OCI-LY7 (cell line): ENCODE measurements around the gene LLGL1. TPM values are rescaled to one million over a fixed set of nuclear protein-coding genes. Genes with fewer than 3 reads are reported as not detected.

Source experiments
- BruUV-seq: library from RNA; stranded (reverse); fragments of 400-500 nt; replicated peaks from 2 replicates; lab custom pipeline; 2021; lab: Mats Ljungman, UMichigan
- CTCF ChIA-PET: fragments of 300-600 bp; sonication (Branson Sonifier 250); formaldehyde crosslinking; loops from one replicate; lab custom pipeline; 2022; ENCODE audit warnings: antibody characterized with exemption; ENCODE audit not compliant: unreplicated experiment; lab: Charles Lee
- POLR2A ChIA-PET: fragments of 300-600 bp; sonication (Branson Sonifier 250); formaldehyde crosslinking; loops from one replicate; lab custom pipeline; 2022; ENCODE audit warnings: antibody characterized with exemption; lab: Charles Lee
- DNase-seq: peaks from one replicate; pipeline ENCODE4 v3.0.0-alpha.2; 2015; ENCODE audit warnings: low spot score
- H2AFZ ChIP-seq: fragments of 200-600 bp; sonication (generic), shearing (Covaris generic); 2 replicates; pipeline ENCODE4 v1.6.1; 2014; ENCODE audit warnings: mild to moderate bottlenecking, antibody characterized with exemption, low read length, moderate library complexity
- H3K27ac ChIP-seq: fragments of 200-600 bp; sonication (generic); 2 replicates; pipeline ENCODE4 v1.5.1; 2014; ENCODE audit warnings: mixed run types, low read depth, mild to moderate bottlenecking, moderate library complexity, low read length, inconsistent platforms; ENCODE audit not compliant: poor library complexity, severe bottlenecking
- H3K36me3 ChIP-seq: fragments of 200-600 bp; sonication (generic); 2 replicates; pipeline ENCODE4 v1.6.1; 2014; ENCODE audit warnings: mild to moderate bottlenecking, antibody characterized with exemption, low read length, moderate library complexity, mixed read lengths; ENCODE audit not compliant: insufficient read depth
- H3K4me1 ChIP-seq: fragments of 200-600 bp; sonication (generic); 2 replicates; pipeline ENCODE4 v1.5.1; 2014; ENCODE audit warnings: mild to moderate bottlenecking, low read length; ENCODE audit not compliant: insufficient read depth, poor library complexity, severe bottlenecking
- H3K4me2 ChIP-seq: fragments of 200-600 bp; sonication (generic); 2 replicates; pipeline ENCODE4 v1.6.1; 2014; ENCODE audit warnings: mild to moderate bottlenecking, low read length
- H3K4me3 ChIP-seq: fragments of 200-600 bp; sonication (generic); 2 replicates; pipeline ENCODE4 v1.5.1; 2014; ENCODE audit warnings: mild to moderate bottlenecking, low read depth, low read length; ENCODE audit not compliant: poor library complexity, severe bottlenecking
- H3K79me2 ChIP-seq: fragments of 200-600 bp; sonication (generic); 2 replicates; pipeline ENCODE4 v1.6.1; 2016; ENCODE audit warnings: low read depth, mild to moderate bottlenecking, low read length, moderate library complexity, mixed read lengths; ENCODE audit not compliant: insufficient read depth
- H3K9me2 ChIP-seq: fragments of 200-600 bp; sonication (generic); 2 replicates; pipeline ENCODE4 v1.6.1; 2016; ENCODE audit warnings: mild to moderate bottlenecking, low read length, mixed read lengths; ENCODE audit not compliant: insufficient read depth
- H3K9me3 ChIP-seq: fragments of 200-600 bp; sonication (generic); 2 replicates; pipeline ENCODE4 v1.6.1; 2014; ENCODE audit warnings: mild to moderate bottlenecking, mixed run types, low read length, mixed read lengths
- H4K20me1 ChIP-seq: fragments of 200-600 bp; sonication (generic); 2 replicates; pipeline ENCODE4 v1.6.1; 2014; ENCODE audit warnings: mild to moderate bottlenecking, antibody characterized with exemption, low read length, moderate library complexity, mixed read lengths; ENCODE audit not compliant: insufficient read depth
- EZH2phosphoT487 ChIP-seq: fragments of 200-600 bp; sonication (generic); IDR thresholded peaks from 2 replicates; pipeline ENCODE4 v1.6.1; 2018; ENCODE audit warnings: low read depth, borderline replicate concordance, mild to moderate bottlenecking, mixed run types, antibody characterized with exemption, low read length, moderate library complexity, mixed read lengths
- intact Hi-C: fragments of 100-400 bp; cut with micrococcal nuclease; formaldehyde crosslinking; loops from one replicate; pipeline ENCODE4 v1.10.0; 2022; ENCODE audit not compliant: unreplicated experiment
- total RNA-seq, 2 experiments: library from RNA; depleted of rRNA in 1 of 2; stranded (reverse); fragments of >200 nt in 1 of 2; shearing (Covaris generic) in 1 of 2; gene quantifications; 2 replicates each; pipeline ENCODE4 v1.2.3, GENCODE V29; 2014 to 2022
- TF ChIP-seq, protein P1 (sequence below): fragments of 200-600 bp; sonication (generic); conservative IDR thresholded peaks from 2 replicates; pipeline ENCODE4 v1.5.1; 2014; ENCODE audit warnings: mild to moderate bottlenecking, antibody characterized with exemption, low read length, moderate library complexity, mixed read lengths

The LLGL1 gene
- total RNA-seq, 2 experiments from 2014 or later: 14.1 to 19.9 TPM

DNA sequence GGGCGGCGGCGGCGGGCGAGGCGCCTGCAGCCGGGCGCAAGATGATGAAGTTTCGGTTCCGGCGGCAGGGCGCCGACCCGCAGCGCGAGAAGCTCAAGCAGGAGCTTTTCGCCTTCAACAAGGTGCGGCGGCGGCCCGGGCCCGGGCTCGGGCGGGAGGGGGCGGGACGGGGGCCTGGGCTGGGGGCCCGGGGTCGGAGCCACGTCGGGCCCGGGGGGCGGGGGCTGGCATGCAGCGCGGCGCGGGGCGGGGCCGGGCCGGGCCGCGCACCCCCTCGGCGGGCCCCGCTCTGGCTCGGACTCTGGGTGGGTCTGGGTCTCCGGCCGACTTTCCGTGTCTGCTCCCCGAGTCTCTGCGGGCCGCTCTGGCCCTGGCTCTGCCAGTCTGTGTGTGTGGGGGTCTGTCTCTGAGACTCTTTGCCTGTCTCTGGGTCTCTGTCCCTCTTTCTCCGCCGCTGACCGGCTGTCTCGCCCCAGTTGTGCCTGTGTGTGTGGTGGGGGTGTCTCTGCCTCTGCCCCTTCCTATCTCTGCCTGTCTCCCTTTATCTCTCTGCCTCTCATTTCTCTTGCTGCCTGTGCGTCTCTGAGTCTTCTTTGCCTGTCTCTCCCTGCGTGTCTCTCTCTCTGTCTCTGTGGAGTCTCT is 328 bp downstream of the LLGL1 start:
- TF ChIP-seq, protein P1, sequence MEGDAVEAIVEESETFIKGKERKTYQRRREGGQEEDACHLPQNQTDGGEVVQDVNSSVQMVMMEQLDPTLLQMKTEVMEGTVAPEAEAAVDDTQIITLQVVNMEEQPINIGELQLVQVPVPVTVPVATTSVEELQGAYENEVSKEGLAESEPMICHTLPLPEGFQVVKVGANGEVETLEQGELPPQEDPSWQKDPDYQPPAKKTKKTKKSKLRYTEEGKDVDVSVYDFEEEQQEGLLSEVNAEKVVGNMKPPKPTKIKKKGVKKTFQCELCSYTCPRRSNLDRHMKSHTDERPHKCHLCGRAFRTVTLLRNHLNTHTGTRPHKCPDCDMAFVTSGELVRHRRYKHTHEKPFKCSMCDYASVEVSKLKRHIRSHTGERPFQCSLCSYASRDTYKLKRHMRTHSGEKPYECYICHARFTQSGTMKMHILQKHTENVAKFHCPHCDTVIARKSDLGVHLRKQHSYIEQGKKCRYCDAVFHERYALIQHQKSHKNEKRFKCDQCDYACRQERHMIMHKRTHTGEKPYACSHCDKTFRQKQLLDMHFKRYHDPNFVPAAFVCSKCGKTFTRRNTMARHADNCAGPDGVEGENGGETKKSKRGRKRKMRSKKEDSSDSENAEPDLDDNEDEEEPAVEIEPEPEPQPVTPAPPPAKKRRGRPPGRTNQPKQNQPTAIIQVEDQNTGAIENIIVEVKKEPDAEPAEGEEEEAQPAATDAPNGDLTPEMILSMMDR: no peak
- no peak for TF ChIP-seq EZH2phosphoT487
- Histone ChIP-seq H3K9me3 (no peaks in the 10 kb centered on the region), H3K27ac (no peak overlapping the region), H3K9me2 (no peaks in the 10 kb centered on the region), H3K79me2 (no peaks in the 10 kb centered on the region), H3K4me3 (peak overlapping the region; percentile 71), H4K20me1 (no peaks in the 10 kb centered on the region), H3K36me3 (no peaks in the 10 kb centered on the region), H3K4me2 (peak overlapping the region; percentile 81), H2AFZ (peak overlapping the region; percentile 45; the same call in 1 of the 2 replicates), H3K4me1 (peaks cover 15% of the 10 kb centered on the region)
- POLR2A ChIA-PET: no interaction called here
- CTCF ChIA-PET: no interaction called here
- BruUV-seq: no TSS peak
- intact Hi-C loops: no loop called here
- no peak for DNase-seq

DNA sequence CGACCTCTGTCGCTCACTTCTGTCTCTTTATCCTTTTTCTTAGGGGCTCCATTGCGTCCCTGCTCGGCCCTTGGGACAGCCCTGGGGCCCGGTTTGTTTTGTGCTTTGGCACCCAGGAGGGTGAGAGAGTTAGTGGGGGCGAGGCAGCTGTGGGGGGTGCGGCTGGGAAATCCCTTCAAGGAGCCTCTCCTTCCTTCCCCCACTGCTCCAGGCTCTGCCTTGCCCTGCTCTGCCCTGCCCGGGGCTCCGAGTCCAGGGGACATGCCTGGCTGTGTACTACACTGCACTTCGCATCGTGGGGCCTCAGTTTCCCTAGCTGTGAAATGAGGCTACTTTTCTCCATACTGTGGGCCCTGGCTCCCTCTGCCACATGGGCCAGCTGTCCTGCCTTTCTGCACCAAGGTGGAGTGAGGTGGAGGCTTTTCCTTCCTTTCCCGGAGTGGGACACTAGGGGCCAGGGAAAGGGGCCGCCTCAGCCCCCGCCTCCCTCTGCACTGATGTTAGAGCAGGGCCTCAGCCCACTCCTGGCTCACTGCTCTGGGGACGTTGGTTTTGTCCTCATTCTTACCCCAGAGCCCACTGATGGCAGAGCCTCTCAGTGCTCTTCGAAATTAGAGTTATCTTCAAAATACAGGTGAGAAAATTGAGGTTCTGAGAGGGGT is 980 bp downstream of the LLGL1 start:
- BruUV-seq: no TSS peak
- H3K4me2 ChIP-seq: peak overlapping the region; percentile 81
- intact Hi-C loops: no loop called here
- no peak for DNase-seq
- peaks cover 15% of the 10 kb centered on the region for H3K4me1 ChIP-seq
- H3K27ac ChIP-seq: no peak overlapping the region
- peak overlapping the region; percentile 45; the same call in 1 of the 2 replicates for H2AFZ ChIP-seq
- H4K20me1 ChIP-seq: no peaks in the 10 kb centered on the region
- peak overlapping the region; percentile 71 for H3K4me3 ChIP-seq
- H3K9me2 ChIP-seq: no peaks in the 10 kb centered on the region
- H3K79me2 ChIP-seq: no peaks in the 10 kb centered on the region
- ChIA-PET CTCF (no interaction called here), POLR2A (no interaction called here)
- TF ChIP-seq, protein P1: no peak
- no peak for TF ChIP-seq EZH2phosphoT487
- no peaks in the 10 kb centered on the region for H3K36me3 ChIP-seq
- no peaks in the 10 kb centered on the region for H3K9me3 ChIP-seq

DNA sequence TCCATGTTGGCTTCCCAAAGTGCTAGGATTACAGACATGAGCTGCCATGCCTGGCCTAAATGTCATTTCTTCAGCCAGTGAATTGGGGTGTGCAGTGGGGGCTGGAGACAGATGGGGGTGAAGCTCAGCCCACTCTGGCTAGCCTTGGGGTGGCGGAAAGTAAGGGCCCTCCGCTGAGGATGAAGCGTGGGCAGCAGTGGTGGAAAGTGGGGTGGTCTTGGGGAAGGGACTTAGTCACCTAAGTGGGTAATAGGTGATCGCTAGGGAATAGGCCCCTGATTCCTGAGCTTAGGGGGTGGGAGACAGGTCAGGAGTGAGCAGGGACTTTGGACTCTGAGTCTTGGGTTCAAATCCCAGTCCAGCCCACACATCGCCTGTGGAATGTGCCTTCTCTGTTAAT is 2.2 kb downstream of the LLGL1 start:
- ChIA-PET CTCF (interaction anchor here (0.6 kb wide), 1 partner anchor 327 kb away, joined by 3 read pairs; no protein-coding TSS in a partner anchor), POLR2A (no interaction called here)
- no peaks in the 10 kb centered on the region for H3K36me3 ChIP-seq
- H3K9me2 ChIP-seq: no peaks in the 10 kb centered on the region
- no peaks in the 10 kb centered on the region for H3K9me3 ChIP-seq
- H3K4me2 ChIP-seq: no peak overlapping the region
- no peaks in the 10 kb centered on the region for H4K20me1 ChIP-seq
- no peak overlapping the region for H3K4me3 ChIP-seq
- H3K27ac ChIP-seq: no peak overlapping the region
- H3K79me2 ChIP-seq: no peaks in the 10 kb centered on the region
- intact Hi-C loops: no loop called here
- TF ChIP-seq EZH2phosphoT487: no peak
- TF ChIP-seq, protein P1: no peak
- no peak for DNase-seq
- H3K4me1 ChIP-seq: peaks cover 15% of the 10 kb centered on the region
- no TSS peak for BruUV-seq
- no peak overlapping the region for H2AFZ ChIP-seq
